B cell (primary cell): ENCODE data around the gene ZXDA. TPM values are rescaled to one million over a fixed set of nuclear protein-coding genes. Genes with fewer than 3 reads are reported as not detected.
"Not testable (repeated sequence)": the region's sequence is repeated elsewhere in the genome, so short reads cannot be mapped to it uniquely, and the experiment has no call there.

Experiments used
- ATAC-seq: fragments of 200-7000 bp; cut with Tn5 transposase; one replicate; pipeline ENCODE4 v1.10.0; 2021; ENCODE audit warnings: low read depth, mild to moderate bottlenecking, moderate number of reproducible peaks, moderate library complexity
- CTCF ChIA-PET: fragments of 350-600 bp; sonication (Branson Sonifier 250); formaldehyde crosslinking; loops from one replicate; lab custom pipeline; 2021; ENCODE audit warnings: antibody characterized with exemption, inconsistent platforms; lab: Charles Lee
- POLR2A ChIA-PET: fragments of 350-600 bp; sonication (Branson Sonifier 250); formaldehyde crosslinking; loops from one replicate; lab custom pipeline; 2021; ENCODE audit warnings: antibody characterized with exemption; lab: Charles Lee
- DNase-seq: peaks from one replicate; pipeline ENCODE4 v3.0.0; 2013
- H2AFZ ChIP-seq: 2 replicates; pipeline ENCODE4 v1.6.1; 2012; ENCODE audit warnings: mild to moderate bottlenecking, low read depth, low read length; ENCODE audit not compliant: insufficient read depth, poor library complexity, severe bottlenecking
- H3K27ac ChIP-seq, 2 donors: 1 replicate in 1 of 2; 2 replicates in 1 of 2; pipeline ENCODE4 v1.5.1; 2012 to 2013; ENCODE audit warnings: low read length in 2 of 2, mild to moderate bottlenecking in 2 of 2, moderate library complexity in 1 of 2
- H3K27me3 ChIP-seq, 4 experiments: fragments of 200-600 bp in 1 of 4; sonication (generic) in 1 of 4; replicated peaks in 1 of 4; 1 replicate in 2 of 4; 2 replicates in 2 of 4; pipeline versions ENCODE4 v1.6.1 to v1.7.0; 2013 to 2016; ENCODE audit warnings: low read length in 3 of 4, mild to moderate bottlenecking in 2 of 4, mixed read lengths in 1 of 4, moderate library complexity in 1 of 4; ENCODE audit not compliant: insufficient read depth in 4 of 4, control insufficient read depth in 3 of 4; ENCODE audit errors: control extremely low read depth in 1 of 4
- H3K36me3 ChIP-seq, 2 experiments: replicated peaks in 1 of 2; 1 replicate in 1 of 2; 2 replicates in 1 of 2; pipeline versions ENCODE4 v1.6.1 to v1.7.1; 2013; ENCODE audit warnings: low read length in 1 of 2; ENCODE audit not compliant: insufficient read depth in 2 of 2, control insufficient read depth in 1 of 2; ENCODE audit errors: control extremely low read depth in 1 of 2, extremely low read depth in 1 of 2
- H3K4me1 ChIP-seq, 2 donors: fragments of 200-600 bp in 1 of 2; sonication (generic) in 1 of 2; 1 replicate in 1 of 2; 2 replicates in 1 of 2; pipeline versions ENCODE4 v1.5.1 to v1.6.1; 2013 to 2017; ENCODE audit warnings: low read length in 2 of 2; ENCODE audit not compliant: control insufficient read depth in 2 of 2, insufficient read depth in 2 of 2
- H3K4me2 ChIP-seq: replicated peaks from 2 replicates; pipeline ENCODE3; 2012; ENCODE audit warnings: mild to moderate bottlenecking, low read depth, low read length; ENCODE audit not compliant: poor library complexity, severe bottlenecking
- H3K4me3 ChIP-seq, 5 experiments: fragments of 200-600 bp in 1 of 5; sonication (generic) in 1 of 5; 1 replicate in 3 of 5; 2 replicates in 2 of 5; pipeline versions ENCODE4 v1.5.1 to v1.7.0; 2011 to 2016; ENCODE audit warnings: low read length in 4 of 5, mild to moderate bottlenecking in 4 of 5, low read depth in 2 of 5, control low read depth in 1 of 5, moderate library complexity in 1 of 5; ENCODE audit not compliant: insufficient read depth in 1 of 5; ENCODE audit errors: control extremely low read depth in 1 of 5, extremely low read depth in 1 of 5
- H3K79me2 ChIP-seq: fragments of 200-600 bp; sonication (generic); one replicate; pipeline ENCODE4 v1.6.0; 2016; ENCODE audit warnings: low read length; ENCODE audit not compliant: control insufficient read depth, insufficient read depth
- H3K9ac ChIP-seq: fragments of 200-600 bp; sonication (generic); 2 replicates; pipeline ENCODE4 v1.6.1; 2017; ENCODE audit warnings: mild to moderate bottlenecking, low read length, moderate library complexity
- H3K9me3 ChIP-seq, 3 donors: one replicate each; pipeline versions ENCODE4 v1.6.1 to v1.7.1; 2013; ENCODE audit warnings: low read length in 2 of 3; ENCODE audit not compliant: control insufficient read depth in 2 of 3, insufficient read depth in 1 of 3; ENCODE audit errors: control extremely low read depth in 1 of 3
- H4K20me1 ChIP-seq: 2 replicates; pipeline ENCODE4 v1.6.0; 2012; ENCODE audit warnings: mild to moderate bottlenecking, low read length; ENCODE audit not compliant: insufficient read depth, control insufficient read depth, poor library complexity, severe bottlenecking
- H3K27ac Mint-ChIP-seq: one replicate; pipeline ENCODE4 v1.8.0; 2021; ENCODE audit warnings: mixed read lengths
- H3K27me3 Mint-ChIP-seq: one replicate; pipeline ENCODE4 v1.8.0; 2021; ENCODE audit warnings: mixed read lengths
- H3K4me1 Mint-ChIP-seq: one replicate; pipeline ENCODE4 v1.8.0; 2021; ENCODE audit warnings: mixed read lengths
- H3K4me3 Mint-ChIP-seq: one replicate; pipeline ENCODE4 v1.8.0; 2021; ENCODE audit warnings: mixed read lengths
- H3K9me3 Mint-ChIP-seq: one replicate; pipeline ENCODE4 v1.8.0; 2022; ENCODE audit warnings: mixed read lengths; ENCODE audit not compliant: insufficient read depth
- EZH2 ChIP-seq: IDR thresholded peaks from 2 replicates; pipeline ENCODE4 v1.6.1; 2012; ENCODE audit warnings: borderline replicate concordance, low read depth, mild to moderate bottlenecking, moderate library complexity, low read length; ENCODE audit not compliant: insufficient read depth, poor library complexity, severe bottlenecking
- WGBS: methylation state at CpG from one replicate; pipeline ENCODE4 v1.1.5; 2013; ENCODE audit warnings: missing lambda C conversion rate; ENCODE audit not compliant: insufficient coverage; 5-methylcytosine and 5-hydroxymethylcytosine counted together
- intact Hi-C: fragments of 100-400 bp; cut with micrococcal nuclease; formaldehyde crosslinking; loops from one replicate; pipeline ENCODE4 v1.10.0; 2022
- polyA minus RNA-seq: library from RNA; depleted of rRNA, polyadenylated mRNA; stranded (reverse); fragments of >200 nt; gene quantifications from 2 replicates; pipeline ENCODE4 v1.2.3, GENCODE V29; 2012
- polyA plus RNA-seq: library from polyadenylated mRNA; depleted of rRNA; stranded (reverse); fragments of >200 nt; gene quantifications from 2 replicates; pipeline ENCODE4 v1.2.3, GENCODE V29; 2012
- total RNA-seq, 2 donors: library from RNA; stranded (reverse); fragments of 120-200 nt in 1 of 2; gene quantifications; 1 replicate in 1 of 2; 2 replicates in 1 of 2; pipeline versions ENCODE4 v1.2.3 to v1.2.4, GENCODE V29; 2013 to 2022
- TF ChIP-seq, protein P1 (sequence below): fragments of 200-600 bp; IDR thresholded peaks from one replicate; pipeline ENCODE4 v1.8.0; 2022; ENCODE audit warnings: antibody characterized with exemption, mild to moderate bottlenecking

Gene ZXDA, protein sequence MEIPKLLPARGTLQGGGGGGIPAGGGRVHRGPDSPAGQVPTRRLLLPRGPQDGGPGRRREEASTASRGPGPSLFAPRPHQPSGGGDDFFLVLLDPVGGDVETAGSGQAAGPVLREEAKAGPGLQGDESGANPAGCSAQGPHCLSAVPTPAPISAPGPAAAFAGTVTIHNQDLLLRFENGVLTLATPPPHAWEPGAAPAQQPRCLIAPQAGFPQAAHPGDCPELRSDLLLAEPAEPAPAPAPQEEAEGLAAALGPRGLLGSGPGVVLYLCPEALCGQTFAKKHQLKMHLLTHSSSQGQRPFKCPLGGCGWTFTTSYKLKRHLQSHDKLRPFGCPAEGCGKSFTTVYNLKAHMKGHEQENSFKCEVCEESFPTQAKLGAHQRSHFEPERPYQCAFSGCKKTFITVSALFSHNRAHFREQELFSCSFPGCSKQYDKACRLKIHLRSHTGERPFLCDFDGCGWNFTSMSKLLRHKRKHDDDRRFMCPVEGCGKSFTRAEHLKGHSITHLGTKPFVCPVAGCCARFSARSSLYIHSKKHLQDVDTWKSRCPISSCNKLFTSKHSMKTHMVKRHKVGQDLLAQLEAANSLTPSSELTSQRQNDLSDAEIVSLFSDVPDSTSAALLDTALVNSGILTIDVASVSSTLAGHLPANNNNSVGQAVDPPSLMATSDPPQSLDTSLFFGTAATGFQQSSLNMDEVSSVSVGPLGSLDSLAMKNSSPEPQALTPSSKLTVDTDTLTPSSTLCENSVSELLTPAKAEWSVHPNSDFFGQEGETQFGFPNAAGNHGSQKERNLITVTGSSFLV
- 14.7 and 15.3 TPM in 2 replicates for total RNA-seq
- total RNA-seq (2013): 12.7 TPM
- polyA plus RNA-seq: 7.5 and 7.6 TPM in 2 replicates
- polyA minus RNA-seq: 38.2 and 38.9 TPM in 2 replicates

DNA sequence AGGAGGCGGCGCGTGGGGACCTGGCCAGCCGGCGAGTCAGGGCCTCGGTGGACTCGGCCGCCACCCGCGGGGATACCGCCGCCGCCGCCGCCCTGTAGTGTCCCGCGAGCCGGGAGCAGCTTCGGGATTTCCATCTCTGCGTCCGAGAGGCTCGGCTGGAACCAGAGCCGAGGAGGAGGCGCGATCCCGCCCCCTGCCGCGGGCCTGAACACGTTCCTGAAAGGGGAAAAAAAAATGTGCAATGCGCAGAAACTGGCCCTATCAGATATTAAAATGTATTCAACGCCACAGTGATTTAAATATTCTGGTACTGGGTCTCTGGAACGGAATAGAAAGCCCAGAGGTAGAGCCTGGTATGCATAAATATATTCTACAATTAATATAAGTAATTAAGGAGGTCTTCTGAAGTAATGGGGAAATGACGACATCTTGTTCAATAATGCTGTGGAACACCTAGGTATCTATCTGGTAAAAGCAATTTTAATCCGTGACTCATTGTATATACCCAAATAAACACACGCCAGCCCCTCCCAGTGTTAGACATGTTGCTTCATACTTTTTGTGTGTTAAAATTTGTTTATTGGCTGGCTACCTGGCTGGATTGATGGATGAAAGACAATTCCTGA, at the start of gene ZXDA:
TSS of gene ZXDA (minus strand) at position 172 of the 626 bp plus-strand sequence. CDS start at position 134, 38 bp downstream.
- H3K27me3 ChIP-seq, H3K9me3 ChIP-seq, H3K36me3 ChIP-seq, intact Hi-C loops, H3K9me3 Mint-ChIP-seq, H3K27me3 Mint-ChIP-seq, POLR2A ChIA-PET, H4K20me1 ChIP-seq, H3K79me2 ChIP-seq: not testable (repeated sequence)
- ATAC-seq: peak; percentile 60
- Histone ChIP-seq H3K4me3 (peak within 1 kb of the TSS; percentile 30 to 58 (median 50)), H3K4me1 (peaks cover 16 to 19% of the 10 kb centered on the region in 2 donors), H3K4me2 (peak within 1 kb of the TSS; percentile 66), H3K9ac (peak within 1 kb of the TSS; percentile 67), H3K27ac (peak within 1 kb of the TSS; percentile 71 to 84), H2AFZ (peak within 1 kb of the TSS; percentile 78)
- DNase-seq: peak; percentile 50
- Mint-ChIP-seq H3K4me1 (peaks cover 34% of the 10 kb centered on the region), H3K27ac (peak within 1 kb of the TSS; percentile 90), H3K4me3 (peak within 1 kb of the TSS; percentile 84)
- WGBS: no CpG with 5 or more reads among the region's 35 CpGs
- CTCF ChIA-PET: interaction anchor here (0.6 kb wide), 1 partner anchor 116 kb away, joined by 3 read pairs; no protein-coding TSS in a partner anchor

DNA sequence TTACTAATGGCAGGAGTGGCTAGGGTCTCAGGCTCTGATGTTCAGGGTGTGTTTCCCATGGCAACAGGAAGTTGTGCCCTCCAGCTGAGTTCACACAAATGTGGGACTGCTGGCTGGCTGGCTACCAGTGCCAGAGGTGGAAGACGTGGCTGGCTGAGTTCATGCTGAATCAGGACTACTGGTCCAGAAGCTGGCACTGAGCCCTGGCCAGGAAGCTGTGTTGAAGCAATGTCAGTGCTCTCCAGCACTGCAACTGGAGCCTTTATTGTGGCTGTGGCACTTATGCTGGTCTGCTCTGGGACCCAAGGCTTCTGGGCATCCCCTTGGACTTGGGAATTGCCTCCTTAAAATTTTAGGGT, 42.0 kb upstream of the ZXDA start:
- H3K36me3 ChIP-seq: no peaks in the 10 kb centered on the region
- ATAC-seq (no peak), DNase-seq (no peak)
- no peaks in the 10 kb centered on the region for H3K79me2 ChIP-seq
- peak overlapping the region; percentile 49 for H3K4me2 ChIP-seq
- H3K4me1 ChIP-seq: peaks cover 13 to 22% of the 10 kb centered on the region in 2 donors
- H3K4me1 Mint-ChIP-seq: peaks cover 20% of the 10 kb centered on the region
- H3K27ac ChIP-seq: peak overlapping the region; percentile 79 to 84
- 0% methylated on average over 1 of the region's 1 CpG for WGBS
- no peaks in the 10 kb centered on the region for H3K27me3 ChIP-seq
- TF ChIP-seq, protein P1, sequence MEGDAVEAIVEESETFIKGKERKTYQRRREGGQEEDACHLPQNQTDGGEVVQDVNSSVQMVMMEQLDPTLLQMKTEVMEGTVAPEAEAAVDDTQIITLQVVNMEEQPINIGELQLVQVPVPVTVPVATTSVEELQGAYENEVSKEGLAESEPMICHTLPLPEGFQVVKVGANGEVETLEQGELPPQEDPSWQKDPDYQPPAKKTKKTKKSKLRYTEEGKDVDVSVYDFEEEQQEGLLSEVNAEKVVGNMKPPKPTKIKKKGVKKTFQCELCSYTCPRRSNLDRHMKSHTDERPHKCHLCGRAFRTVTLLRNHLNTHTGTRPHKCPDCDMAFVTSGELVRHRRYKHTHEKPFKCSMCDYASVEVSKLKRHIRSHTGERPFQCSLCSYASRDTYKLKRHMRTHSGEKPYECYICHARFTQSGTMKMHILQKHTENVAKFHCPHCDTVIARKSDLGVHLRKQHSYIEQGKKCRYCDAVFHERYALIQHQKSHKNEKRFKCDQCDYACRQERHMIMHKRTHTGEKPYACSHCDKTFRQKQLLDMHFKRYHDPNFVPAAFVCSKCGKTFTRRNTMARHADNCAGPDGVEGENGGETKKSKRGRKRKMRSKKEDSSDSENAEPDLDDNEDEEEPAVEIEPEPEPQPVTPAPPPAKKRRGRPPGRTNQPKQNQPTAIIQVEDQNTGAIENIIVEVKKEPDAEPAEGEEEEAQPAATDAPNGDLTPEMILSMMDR: no peak
- no peak for TF ChIP-seq EZH2
- H4K20me1 ChIP-seq: no peaks in the 10 kb centered on the region
- no peak overlapping the region for H3K4me3 Mint-ChIP-seq
- intact Hi-C loops: no loop called here
- no peaks in the 10 kb centered on the region for H3K27me3 Mint-ChIP-seq
- peaks cover 2% of the 10 kb centered on the region for H3K9me3 Mint-ChIP-seq
- peak overlapping the region; percentile 80 for H3K27ac Mint-ChIP-seq
- no peak overlapping the region for H3K9ac ChIP-seq
- CTCF ChIA-PET: interaction anchor here (0.9 kb wide), 1 partner anchor 76 kb away, joined by 3 read pairs; no protein-coding TSS in a partner anchor
- POLR2A ChIA-PET: interaction anchor here (1.2 kb wide), 1 partner anchor 73 kb away, joined by 3 read pairs; no protein-coding TSS in a partner anchor
- H3K4me3 ChIP-seq: no peak overlapping the region
- peaks cover 0 to 9% (median 0%) of the 10 kb centered on the region in 3 donors for H3K9me3 ChIP-seq
- no peak overlapping the region for H2AFZ ChIP-seq
